ENCODE data around the gene TMEM259. TPM values are rescaled to one million over a fixed set of nuclear protein-coding genes. Genes with fewer than 3 reads are reported as not detected.
A peak's percentile ranks its signal among the peaks of the same experiment; 100 is the strongest.

Gene TMEM259
- total and polyA plus RNA-seq, 2 donors (not counting 3 experiments of a cell fraction or from before 2014, with no cell fraction given), result 142 to 297 TPM

GRCh38 chr19:996051-996838 lies 24.7 kb downstream of the TMEM259 start:
- peaks cover 0 to 2% of the 10 kb centered on the region in 2 experiments for H3K36me3 ChIP-seq (ENCODE audit: control insufficient read depth in 2 of 2, extremely low read depth in 1 of 2, insufficient read depth in 2 of 2, low read length in 2 of 2)
- POLR2A ChIA-PET, result interaction anchor here (0.5 kb wide), 1 partner anchor 864 kb away, joined by 7 read pairs; no protein-coding TSS in a partner anchor
- no peak overlapping the region for H3K27ac ChIP-seq (ENCODE audit: insufficient read depth, low read depth, low read length)
- no peaks in the 10 kb centered on the region for H3K4me1 ChIP-seq (ENCODE audit: control insufficient read depth, extremely low read depth, insufficient read depth, low read length)
- intact Hi-C loops (cut with micrococcal nuclease), result loop anchor here (5.0 kb wide), 1 partner anchor 246 kb away; the partner anchor contains the start of gene ATP5F1D
- no peaks in the 10 kb centered on the region for H3K9me1 ChIP-seq (replicated peaks; ENCODE audit: control insufficient read depth, extremely low read depth, insufficient read depth, low read length)
- FAIRE-seq, result no peak
- no peaks in the 10 kb centered on the region for H4K20me1 ChIP-seq (replicated peaks; ENCODE audit: control insufficient read depth, extremely low read depth, insufficient read depth, low read length)
- dilution Hi-C loops (cut with MboI; ENCODE audit: extremely low pct_ligation_motif_present, low sequenced_read_pairs), result no loop called here
- CTCF ChIA-PET, result no interaction called here
- no peaks in the 10 kb centered on the region for H3K9me3 ChIP-seq (replicated peaks; ENCODE audit: control insufficient read depth, insufficient read depth, low read length)
- H3K79me2 ChIP-seq (ENCODE audit: control insufficient read depth, insufficient read depth, low read length), result no peaks in the 10 kb centered on the region
- BruUV-seq (replicated peaks), result no TSS peak
- no peak overlapping the region for H3K4me2 ChIP-seq (ENCODE audit: insufficient read depth, low read length)
- peaks cover 20 to 27% of the 10 kb centered on the region in 2 experiments for H3K27me3 ChIP-seq (ENCODE audit: control insufficient read depth in 2 of 2, insufficient read depth in 2 of 2, low read length in 2 of 2)
- no peak for TF ChIP-seq FOS (IDR thresholded peaks at IDR 0.05; ENCODE audit: borderline replicate concordance, insufficient read depth, low read length)
- TF ChIP-seq CTCF (IDR thresholded peaks at IDR 0.05; ENCODE audit: extremely low read depth in 1 of 2, insufficient read depth in 1 of 2, low read depth in 1 of 2, low read length in 2 of 2), result no peak
- no peak for TF ChIP-seq POLR2A (IDR thresholded peaks at IDR 0.05; ENCODE audit: low read depth, low read length)
- peak; percentile 41 for TF ChIP-seq JUN (IDR thresholded peaks at IDR 0.05; ENCODE audit: borderline replicate concordance, insufficient read depth, insufficient read length, low read depth)
- TF ChIP-seq EZH2 (IDR thresholded peaks at IDR 0.05; ENCODE audit: borderline replicate concordance, low read depth, low read length, severe bottlenecking), result peak; percentile 72
- H2AFZ ChIP-seq (ENCODE audit: low read depth, low read length), result no peak overlapping the region
- no peak overlapping the region for H3K4me3 ChIP-seq (replicated peaks in 1 of 3; ENCODE audit: insufficient read depth in 1 of 3, low read depth in 1 of 3, low read length in 3 of 3)
- no peak overlapping the region for H3K9ac ChIP-seq (replicated peaks; ENCODE audit: extremely low read depth, insufficient read depth, low read length)
- peak; percentile 35 for DNase-seq (ENCODE audit: low read depth, low spot score)
